ENCODE results near the gene CCNA2.

CCNA2 gene

DNA sequence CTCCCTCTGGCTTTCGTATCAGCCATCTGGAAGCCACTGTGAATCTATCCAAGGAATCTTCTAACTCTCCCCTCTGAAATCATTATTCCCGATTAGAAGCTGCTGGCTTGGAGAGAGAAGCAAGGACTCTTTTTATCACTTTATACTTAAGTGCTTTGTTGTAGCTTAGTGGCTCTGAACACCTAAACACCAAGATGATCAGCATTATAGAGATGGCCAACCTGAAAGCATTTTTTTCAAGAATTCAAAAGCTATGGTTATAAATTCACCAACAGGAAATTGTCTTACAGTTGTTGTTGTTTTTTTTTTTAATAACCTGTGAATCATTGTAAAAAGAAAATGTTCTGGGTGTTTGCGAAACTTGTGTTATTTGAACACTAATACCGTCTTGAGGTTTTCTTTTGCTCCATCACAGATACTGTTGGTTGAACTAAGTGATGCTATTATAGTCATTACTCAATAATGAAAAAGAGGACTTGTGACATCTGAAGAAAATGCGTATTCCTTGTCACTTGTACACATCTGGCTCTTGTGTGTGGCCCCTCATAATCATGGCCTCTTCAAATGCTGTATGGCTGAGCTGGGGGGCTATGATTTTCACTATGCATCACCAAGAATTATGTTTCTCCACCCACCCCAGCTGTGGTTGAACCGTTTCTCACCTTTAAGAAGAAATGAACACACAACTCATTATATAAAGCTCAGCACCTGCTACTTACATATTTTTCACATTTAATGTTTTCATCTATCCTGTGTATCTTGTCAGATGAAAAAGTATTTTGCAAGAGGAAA is 46.9 kb downstream of the CCNA2 start:
- DNase-seq: no peak

DNA sequence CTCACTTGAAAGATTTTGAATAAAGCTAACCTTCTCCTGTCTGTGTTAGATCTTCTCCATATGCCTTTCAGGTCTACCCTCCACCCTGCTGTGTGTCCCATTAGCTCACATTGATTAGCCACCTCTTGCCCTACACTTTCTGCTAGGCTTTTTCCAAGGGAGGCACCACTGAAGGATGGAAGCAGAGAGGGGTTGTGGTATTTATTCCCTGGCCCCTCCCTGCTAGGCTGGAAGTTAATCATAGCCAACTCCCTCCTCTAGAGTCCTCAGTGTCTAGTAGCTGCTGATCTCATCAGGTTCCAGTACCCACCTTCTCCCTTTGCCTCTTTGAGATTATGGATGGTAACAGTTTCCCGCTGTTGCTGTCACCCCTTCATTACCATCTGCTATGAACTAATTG is 49.8 kb downstream of the CCNA2 start:
- DNase-seq: no peak

DNA sequence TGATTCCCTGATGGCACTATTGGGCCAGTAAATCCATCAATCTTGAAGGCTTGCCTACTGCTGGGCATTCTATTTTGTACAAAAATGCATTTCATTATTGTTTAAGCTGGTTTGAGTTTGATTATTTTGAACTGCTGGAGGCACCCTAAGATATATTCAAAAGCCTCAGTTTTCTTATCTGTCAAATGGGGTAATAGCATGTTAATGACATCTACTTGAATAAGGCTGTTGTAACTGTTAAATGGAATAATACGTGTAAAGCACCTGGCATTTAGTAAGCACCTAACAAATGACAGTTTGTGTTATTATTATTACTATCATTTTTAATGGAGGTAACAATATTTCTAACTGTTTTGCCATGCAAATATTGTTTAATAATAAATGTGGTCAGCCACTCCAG is 51.8 kb downstream of the CCNA2 start:
- DNase-seq: no peak

DNA sequence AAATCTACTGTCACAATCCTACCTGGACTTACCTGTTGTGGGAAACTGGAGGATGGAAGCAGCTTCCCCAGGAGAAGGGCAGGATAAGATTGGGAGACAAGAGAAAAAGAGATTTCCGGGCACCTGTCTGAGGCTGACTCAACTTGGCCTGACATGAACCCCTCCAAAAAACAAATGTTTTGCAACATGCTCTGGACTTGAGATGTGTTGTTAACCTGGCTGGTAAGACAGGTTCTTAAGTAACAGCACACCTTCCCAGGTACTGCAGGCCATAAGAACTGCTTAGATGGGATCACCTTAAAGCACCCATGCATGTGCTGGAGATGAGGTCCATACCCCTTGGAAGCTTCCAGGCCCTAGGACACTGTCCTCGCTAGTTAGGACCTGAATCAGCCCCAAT is 54.3 kb downstream of the CCNA2 start:
- no peak for DNase-seq

DNA sequence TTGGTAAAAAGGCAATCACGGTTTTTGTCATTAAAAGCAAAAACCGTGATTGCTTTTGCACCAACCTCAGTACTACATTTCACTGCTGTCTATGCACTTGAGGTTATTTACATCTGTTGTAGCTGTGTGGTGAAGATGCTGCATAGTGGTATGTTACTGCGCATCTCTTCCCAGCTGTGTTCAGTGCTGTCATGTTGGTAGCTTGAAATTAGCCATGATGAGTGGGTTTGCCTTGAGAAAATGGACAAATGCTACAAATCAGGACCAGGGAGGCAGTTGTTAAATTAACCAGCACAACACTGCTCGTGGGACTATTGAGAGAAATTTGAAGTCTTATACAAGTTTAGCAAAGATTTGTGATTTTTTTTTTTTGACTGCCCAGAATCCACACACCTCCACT is 56.5 kb downstream of the CCNA2 start:
- DNase-seq: no peak

Data from anterior cingulate cortex (tissue), 58 donors.